OCI-LY7 (cell line): ENCODE results near the gene RGPD3. TPM values are rescaled to one million over a fixed set of nuclear protein-coding genes. Genes with fewer than 3 reads are reported as not detected.

ENCODE experiments used
- BruUV-seq: library from RNA; stranded (reverse); fragments of 400-500 nt; replicated peaks from 2 replicates; lab custom pipeline; 2021; lab: Mats Ljungman, UMichigan
- CTCF ChIA-PET: fragments of 300-600 bp; sonication (Branson Sonifier 250); formaldehyde crosslinking; loops from one replicate; lab custom pipeline; 2022; ENCODE audit warnings: antibody characterized with exemption; ENCODE audit not compliant: unreplicated experiment; lab: Charles Lee
- POLR2A ChIA-PET: fragments of 300-600 bp; sonication (Branson Sonifier 250); formaldehyde crosslinking; loops from one replicate; lab custom pipeline; 2022; ENCODE audit warnings: antibody characterized with exemption; lab: Charles Lee
- DNase-seq: peaks from one replicate; pipeline ENCODE4 v3.0.0-alpha.2; 2015; ENCODE audit warnings: low spot score
- H2AFZ ChIP-seq: fragments of 200-600 bp; sonication (generic), shearing (Covaris generic); 2 replicates; pipeline ENCODE4 v1.6.1; 2014; ENCODE audit warnings: mild to moderate bottlenecking, antibody characterized with exemption, low read length, moderate library complexity
- H3K27ac ChIP-seq: fragments of 200-600 bp; sonication (generic); 2 replicates; pipeline ENCODE4 v1.5.1; 2014; ENCODE audit warnings: mixed run types, low read depth, mild to moderate bottlenecking, moderate library complexity, low read length, inconsistent platforms; ENCODE audit not compliant: poor library complexity, severe bottlenecking
- H3K36me3 ChIP-seq: fragments of 200-600 bp; sonication (generic); 2 replicates; pipeline ENCODE4 v1.6.1; 2014; ENCODE audit warnings: mild to moderate bottlenecking, antibody characterized with exemption, low read length, moderate library complexity, mixed read lengths; ENCODE audit not compliant: insufficient read depth
- H3K4me1 ChIP-seq: fragments of 200-600 bp; sonication (generic); 2 replicates; pipeline ENCODE4 v1.5.1; 2014; ENCODE audit warnings: mild to moderate bottlenecking, low read length; ENCODE audit not compliant: insufficient read depth, poor library complexity, severe bottlenecking
- H3K4me2 ChIP-seq: fragments of 200-600 bp; sonication (generic); 2 replicates; pipeline ENCODE4 v1.6.1; 2014; ENCODE audit warnings: mild to moderate bottlenecking, low read length
- H3K4me3 ChIP-seq: fragments of 200-600 bp; sonication (generic); 2 replicates; pipeline ENCODE4 v1.5.1; 2014; ENCODE audit warnings: mild to moderate bottlenecking, low read depth, low read length; ENCODE audit not compliant: poor library complexity, severe bottlenecking
- H3K79me2 ChIP-seq: fragments of 200-600 bp; sonication (generic); 2 replicates; pipeline ENCODE4 v1.6.1; 2016; ENCODE audit warnings: low read depth, mild to moderate bottlenecking, low read length, moderate library complexity, mixed read lengths; ENCODE audit not compliant: insufficient read depth
- H3K9me2 ChIP-seq: fragments of 200-600 bp; sonication (generic); 2 replicates; pipeline ENCODE4 v1.6.1; 2016; ENCODE audit warnings: mild to moderate bottlenecking, low read length, mixed read lengths; ENCODE audit not compliant: insufficient read depth
- H3K9me3 ChIP-seq: fragments of 200-600 bp; sonication (generic); 2 replicates; pipeline ENCODE4 v1.6.1; 2014; ENCODE audit warnings: mild to moderate bottlenecking, mixed run types, low read length, mixed read lengths
- H4K20me1 ChIP-seq: fragments of 200-600 bp; sonication (generic); 2 replicates; pipeline ENCODE4 v1.6.1; 2014; ENCODE audit warnings: mild to moderate bottlenecking, antibody characterized with exemption, low read length, moderate library complexity, mixed read lengths; ENCODE audit not compliant: insufficient read depth
- EZH2phosphoT487 ChIP-seq: fragments of 200-600 bp; sonication (generic); IDR thresholded peaks from 2 replicates; pipeline ENCODE4 v1.6.1; 2018; ENCODE audit warnings: low read depth, borderline replicate concordance, mild to moderate bottlenecking, mixed run types, antibody characterized with exemption, low read length, moderate library complexity, mixed read lengths
- intact Hi-C: fragments of 100-400 bp; cut with micrococcal nuclease; formaldehyde crosslinking; loops from one replicate; pipeline ENCODE4 v1.10.0; 2022; ENCODE audit not compliant: unreplicated experiment
- total RNA-seq, 2 experiments: library from RNA; depleted of rRNA in 1 of 2; stranded (reverse); fragments of >200 nt in 1 of 2; shearing (Covaris generic) in 1 of 2; gene quantifications; 2 replicates each; pipeline ENCODE4 v1.2.3, GENCODE V29; 2014 to 2022
- TF ChIP-seq, protein P1 (sequence below): fragments of 200-600 bp; sonication (generic); conservative IDR thresholded peaks from 2 replicates; pipeline ENCODE4 v1.5.1; 2014; ENCODE audit warnings: mild to moderate bottlenecking, antibody characterized with exemption, low read length, moderate library complexity, mixed read lengths

The RGPD3 gene
- total RNA-seq, 2 experiments from 2014 or later: not detected

DNA sequence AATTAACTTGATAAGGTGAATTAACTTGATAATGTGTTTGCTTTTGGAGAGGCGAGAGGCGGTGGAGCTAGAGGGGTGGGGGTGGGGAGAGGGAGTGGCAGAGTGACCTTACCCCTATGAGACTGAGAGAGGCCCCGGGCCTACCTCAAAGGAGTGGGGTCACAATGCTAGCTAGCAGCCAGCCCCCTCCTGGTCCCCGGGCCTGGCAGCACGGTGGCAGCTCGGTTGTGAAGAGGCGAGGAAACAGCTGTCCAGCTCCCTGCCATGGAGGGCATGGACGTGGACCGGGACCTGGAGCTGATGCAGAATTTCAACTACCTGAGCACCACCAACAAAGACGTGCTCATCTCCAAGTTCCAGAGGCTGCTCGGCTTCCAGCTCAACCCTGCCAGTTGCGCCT lies 123.9 kb downstream of the RGPD3 start:
- H2AFZ ChIP-seq: no peak overlapping the region
- H3K4me2 ChIP-seq: no peak overlapping the region
- H3K9me3 ChIP-seq: no peaks in the 10 kb centered on the region
- ChIA-PET POLR2A (no interaction called here), CTCF (interaction anchor here (0.6 kb wide), 1 partner anchor 49 kb away, joined by 3 read pairs; no protein-coding TSS in a partner anchor)
- H3K4me3 ChIP-seq: no peak overlapping the region
- no peaks in the 10 kb centered on the region for H3K4me1 ChIP-seq
- no TSS peak for BruUV-seq
- H3K9me2 ChIP-seq: no peaks in the 10 kb centered on the region
- no peak overlapping the region for H3K27ac ChIP-seq
- H3K79me2 ChIP-seq: no peaks in the 10 kb centered on the region
- no peaks in the 10 kb centered on the region for H4K20me1 ChIP-seq
- H3K36me3 ChIP-seq: no peaks in the 10 kb centered on the region
- intact Hi-C loops: no loop called here
- no peak for TF ChIP-seq EZH2phosphoT487
- TF ChIP-seq, protein P1, sequence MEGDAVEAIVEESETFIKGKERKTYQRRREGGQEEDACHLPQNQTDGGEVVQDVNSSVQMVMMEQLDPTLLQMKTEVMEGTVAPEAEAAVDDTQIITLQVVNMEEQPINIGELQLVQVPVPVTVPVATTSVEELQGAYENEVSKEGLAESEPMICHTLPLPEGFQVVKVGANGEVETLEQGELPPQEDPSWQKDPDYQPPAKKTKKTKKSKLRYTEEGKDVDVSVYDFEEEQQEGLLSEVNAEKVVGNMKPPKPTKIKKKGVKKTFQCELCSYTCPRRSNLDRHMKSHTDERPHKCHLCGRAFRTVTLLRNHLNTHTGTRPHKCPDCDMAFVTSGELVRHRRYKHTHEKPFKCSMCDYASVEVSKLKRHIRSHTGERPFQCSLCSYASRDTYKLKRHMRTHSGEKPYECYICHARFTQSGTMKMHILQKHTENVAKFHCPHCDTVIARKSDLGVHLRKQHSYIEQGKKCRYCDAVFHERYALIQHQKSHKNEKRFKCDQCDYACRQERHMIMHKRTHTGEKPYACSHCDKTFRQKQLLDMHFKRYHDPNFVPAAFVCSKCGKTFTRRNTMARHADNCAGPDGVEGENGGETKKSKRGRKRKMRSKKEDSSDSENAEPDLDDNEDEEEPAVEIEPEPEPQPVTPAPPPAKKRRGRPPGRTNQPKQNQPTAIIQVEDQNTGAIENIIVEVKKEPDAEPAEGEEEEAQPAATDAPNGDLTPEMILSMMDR: no peak
- DNase-seq: no peak

DNA sequence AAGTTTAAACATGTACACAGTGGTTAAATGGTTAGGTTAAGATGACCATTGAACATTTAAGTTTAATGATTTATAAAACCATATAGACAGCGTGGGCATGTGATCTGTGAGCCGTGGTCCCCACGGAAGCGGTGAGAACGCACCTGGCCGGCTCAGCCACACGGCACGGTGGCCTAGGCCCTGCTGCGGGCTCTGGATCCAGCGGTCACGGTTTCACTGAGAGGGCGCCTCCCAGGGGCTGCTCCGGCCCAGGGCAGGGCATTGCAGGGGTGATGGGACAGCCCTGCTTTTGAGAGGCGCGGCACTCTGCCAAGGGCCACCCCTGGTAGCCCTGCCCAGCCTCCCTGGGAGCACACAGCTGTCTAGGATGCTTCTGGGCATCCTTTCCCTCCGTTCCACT lies 124.9 kb downstream of the RGPD3 start:
- Histone ChIP-seq H3K79me2 (no peaks in the 10 kb centered on the region), H3K9me2 (no peaks in the 10 kb centered on the region), H3K27ac (no peak overlapping the region), H3K4me3 (no peak overlapping the region), H3K4me2 (no peak overlapping the region), H3K9me3 (no peaks in the 10 kb centered on the region), H2AFZ (no peak overlapping the region), H3K4me1 (no peaks in the 10 kb centered on the region), H3K36me3 (no peaks in the 10 kb centered on the region), H4K20me1 (no peaks in the 10 kb centered on the region)
- CTCF ChIA-PET: no interaction called here
- intact Hi-C loops: no loop called here
- POLR2A ChIA-PET: no interaction called here
- no peak for DNase-seq
- no TSS peak for BruUV-seq
- TF ChIP-seq, protein P1: no peak
- no peak for TF ChIP-seq EZH2phosphoT487

DNA sequence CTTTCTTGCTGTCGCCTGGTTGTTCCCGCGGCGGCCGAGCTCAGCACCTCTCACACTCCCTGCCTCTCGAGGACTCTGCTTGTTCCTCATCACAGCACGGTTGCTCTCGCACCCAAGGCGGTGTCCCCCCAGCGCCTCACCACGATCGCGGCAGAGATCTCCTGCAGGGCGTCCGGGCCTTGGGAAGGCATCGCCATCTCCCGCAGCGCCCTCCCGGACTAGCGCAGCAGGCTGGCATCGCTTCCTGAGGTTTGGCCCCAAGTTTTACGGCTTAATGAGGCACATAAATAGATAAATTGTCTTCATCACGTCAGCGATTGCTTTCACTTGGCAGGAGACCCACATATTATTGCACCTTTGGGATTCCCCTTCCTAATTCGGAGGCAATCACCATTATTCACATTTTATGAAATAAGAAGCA lies 125.4 kb downstream of the RGPD3 start:
- Histone ChIP-seq H2AFZ (no peak overlapping the region), H3K4me1 (no peaks in the 10 kb centered on the region), H3K4me2 (no peak overlapping the region), H4K20me1 (no peaks in the 10 kb centered on the region), H3K9me2 (no peaks in the 10 kb centered on the region), H3K27ac (no peak overlapping the region), H3K36me3 (no peaks in the 10 kb centered on the region), H3K9me3 (no peaks in the 10 kb centered on the region), H3K79me2 (no peaks in the 10 kb centered on the region), H3K4me3 (no peak overlapping the region)
- no peak for DNase-seq
- TF ChIP-seq, protein P1: no peak
- no peak for TF ChIP-seq EZH2phosphoT487
- CTCF ChIA-PET: no interaction called here
- POLR2A ChIA-PET: interaction anchor here (0.6 kb wide), 1 partner anchor 293 kb away, joined by 3 read pairs; no protein-coding TSS in a partner anchor
- intact Hi-C loops: no loop called here
- BruUV-seq: no TSS peak
